LNCAP (cell line): Measurements from ENCODE around the gene QSOX2.

ENCODE experiments used
- TF ChIP-seq, protein P1 (sequence below): fragments of 450-650 bp; IDR thresholded peaks from 2 replicates; pipeline ENCODE4 v1.5.1; 2017; ENCODE audit warnings: mild to moderate bottlenecking

Gene QSOX2

DNA sequence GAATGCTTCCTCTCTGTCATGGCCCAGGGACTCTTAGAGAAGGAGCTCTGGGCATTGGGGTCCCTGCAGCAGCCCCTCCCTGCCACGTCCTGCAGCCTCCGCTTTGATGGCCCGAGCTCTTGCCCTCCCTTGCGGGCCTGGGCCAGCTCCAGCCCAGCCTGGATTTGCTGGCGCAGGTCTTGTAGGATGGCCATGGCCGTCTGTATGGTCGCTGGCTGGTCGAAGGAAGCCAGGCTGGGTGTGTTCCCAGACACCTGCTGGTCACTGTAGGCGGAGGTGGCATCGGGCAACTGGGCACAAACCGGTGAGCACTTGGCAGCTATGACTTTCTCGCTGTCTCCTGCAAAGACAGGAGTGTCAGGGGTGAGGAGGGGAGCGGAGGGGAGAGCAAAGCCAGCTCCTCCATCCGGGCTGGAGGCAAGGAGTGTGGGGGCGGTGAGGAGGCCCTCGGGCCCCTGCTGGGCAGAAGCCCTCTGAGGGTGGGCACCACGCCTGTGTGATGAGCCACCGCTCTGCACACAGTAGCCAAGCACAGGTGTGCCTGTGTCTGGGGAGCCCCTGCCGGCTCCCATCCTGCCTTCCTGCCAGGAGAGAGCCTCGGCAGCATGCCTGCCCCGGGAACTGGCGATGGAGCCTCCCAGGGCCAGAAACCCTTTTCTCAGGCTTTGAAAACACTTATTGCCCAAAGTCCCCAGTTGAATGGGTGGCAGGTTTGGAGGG lies 45.9 kb upstream of the QSOX2 start:
- TF ChIP-seq, protein P1, sequence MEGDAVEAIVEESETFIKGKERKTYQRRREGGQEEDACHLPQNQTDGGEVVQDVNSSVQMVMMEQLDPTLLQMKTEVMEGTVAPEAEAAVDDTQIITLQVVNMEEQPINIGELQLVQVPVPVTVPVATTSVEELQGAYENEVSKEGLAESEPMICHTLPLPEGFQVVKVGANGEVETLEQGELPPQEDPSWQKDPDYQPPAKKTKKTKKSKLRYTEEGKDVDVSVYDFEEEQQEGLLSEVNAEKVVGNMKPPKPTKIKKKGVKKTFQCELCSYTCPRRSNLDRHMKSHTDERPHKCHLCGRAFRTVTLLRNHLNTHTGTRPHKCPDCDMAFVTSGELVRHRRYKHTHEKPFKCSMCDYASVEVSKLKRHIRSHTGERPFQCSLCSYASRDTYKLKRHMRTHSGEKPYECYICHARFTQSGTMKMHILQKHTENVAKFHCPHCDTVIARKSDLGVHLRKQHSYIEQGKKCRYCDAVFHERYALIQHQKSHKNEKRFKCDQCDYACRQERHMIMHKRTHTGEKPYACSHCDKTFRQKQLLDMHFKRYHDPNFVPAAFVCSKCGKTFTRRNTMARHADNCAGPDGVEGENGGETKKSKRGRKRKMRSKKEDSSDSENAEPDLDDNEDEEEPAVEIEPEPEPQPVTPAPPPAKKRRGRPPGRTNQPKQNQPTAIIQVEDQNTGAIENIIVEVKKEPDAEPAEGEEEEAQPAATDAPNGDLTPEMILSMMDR: no peak

DNA sequence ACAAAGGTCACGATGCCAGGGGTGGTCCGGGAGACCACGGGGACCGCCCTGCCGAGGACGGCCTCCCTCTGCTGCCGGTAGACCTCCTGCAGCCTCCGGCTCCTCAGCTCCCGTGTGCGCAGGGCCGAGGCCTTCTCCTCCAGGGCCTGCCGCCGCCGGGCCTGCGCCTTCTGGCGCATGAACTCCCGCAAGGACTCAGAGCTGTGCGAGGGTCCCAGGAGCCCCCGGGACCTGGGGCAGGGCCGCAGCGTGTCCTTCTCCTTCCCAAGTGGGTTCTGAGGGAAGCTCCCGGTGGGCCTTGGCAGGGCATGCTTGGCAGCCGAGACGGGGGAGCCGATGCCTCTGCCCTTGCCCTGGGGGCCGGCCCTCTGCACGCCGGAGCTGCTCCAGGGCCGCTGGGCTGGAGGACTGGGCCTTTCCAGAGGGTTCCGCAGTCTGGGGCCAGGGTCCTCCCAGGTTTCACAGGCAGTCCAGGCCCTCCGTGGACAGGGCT lies 44.9 kb upstream of the QSOX2 start:
- TF ChIP-seq, protein P1: no peak

DNA sequence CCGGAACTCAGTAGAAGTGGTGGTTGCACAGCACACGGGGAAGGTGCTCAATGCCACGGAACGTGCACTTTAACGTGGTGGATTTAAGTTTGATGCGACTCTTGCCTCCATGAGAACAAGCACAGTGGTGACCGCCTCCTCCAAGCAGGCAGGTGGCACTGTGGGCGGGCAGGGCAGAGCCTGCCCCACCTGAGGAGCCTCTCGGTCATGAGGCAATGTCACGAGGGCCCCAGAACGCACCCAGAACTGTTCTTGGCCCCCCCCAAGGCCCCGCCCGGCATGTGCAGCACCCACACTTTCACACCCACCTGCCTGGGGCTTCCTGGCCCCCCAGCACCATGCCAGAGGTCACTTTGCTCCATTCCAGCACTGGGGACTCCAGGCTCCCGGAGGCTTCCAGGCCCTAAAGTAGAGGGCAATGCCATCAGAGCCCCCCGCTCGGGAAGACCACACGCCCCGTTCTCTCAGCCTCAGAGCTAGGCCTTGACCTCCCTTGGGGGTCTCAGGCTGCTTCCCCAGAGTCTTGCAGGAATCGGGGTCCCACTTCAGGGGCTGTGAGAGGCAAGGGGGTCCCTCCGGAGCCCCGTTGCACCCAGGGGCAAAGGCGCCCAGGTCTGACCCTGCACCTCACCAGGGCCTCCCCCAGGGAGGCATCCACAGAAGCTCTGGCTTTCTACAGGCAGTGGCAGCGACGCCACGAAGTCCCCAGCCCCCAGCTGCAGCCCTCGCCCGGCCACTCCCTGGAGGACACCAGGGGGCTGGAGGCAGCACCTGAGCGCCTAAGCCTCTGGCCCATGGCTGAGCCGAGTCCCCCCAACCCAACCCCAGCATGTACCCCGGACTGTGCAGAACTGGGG lies 44.3 kb upstream of the QSOX2 start:
- TF ChIP-seq, protein P1: no peak

DNA sequence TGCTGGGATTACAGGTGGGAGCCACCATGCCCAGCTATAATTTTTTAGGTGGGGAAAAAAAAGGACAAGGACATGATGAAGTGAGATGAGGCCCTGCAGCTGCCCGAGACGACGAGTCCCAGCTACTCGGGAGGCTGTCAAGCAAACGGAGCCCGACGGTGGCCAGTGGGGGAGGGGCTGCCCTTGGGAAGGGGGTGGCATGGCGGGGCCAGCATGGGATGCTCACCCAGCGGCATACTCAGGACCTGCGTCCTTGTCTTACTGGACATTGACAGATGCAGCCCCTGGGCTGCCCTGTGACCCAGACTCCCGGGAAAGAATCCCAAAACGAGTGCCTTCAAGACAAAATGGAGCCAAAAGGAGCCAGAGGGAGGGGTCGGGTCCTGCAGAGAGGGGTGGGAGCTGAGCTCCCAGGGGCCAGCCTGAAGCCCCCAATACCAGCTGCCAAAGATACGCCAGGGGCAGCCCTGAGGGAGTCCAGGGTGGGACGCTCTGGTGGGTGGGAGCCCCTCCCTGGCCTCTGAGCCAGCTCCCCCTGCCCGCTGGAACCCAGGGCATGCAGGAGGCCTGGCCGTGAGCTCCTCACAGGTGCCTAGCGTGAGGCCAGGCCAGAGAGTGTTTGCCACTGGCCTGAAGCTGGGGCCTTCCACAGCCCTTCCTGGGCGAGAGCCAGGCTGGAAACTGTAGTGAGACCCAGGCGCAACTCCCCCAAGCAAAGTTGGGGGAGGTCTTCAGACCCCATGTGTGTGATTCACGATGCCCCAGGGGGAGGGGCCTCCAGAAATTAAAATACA lies 42.5 kb upstream of the QSOX2 start:
- TF ChIP-seq, protein P1: no peak

DNA sequence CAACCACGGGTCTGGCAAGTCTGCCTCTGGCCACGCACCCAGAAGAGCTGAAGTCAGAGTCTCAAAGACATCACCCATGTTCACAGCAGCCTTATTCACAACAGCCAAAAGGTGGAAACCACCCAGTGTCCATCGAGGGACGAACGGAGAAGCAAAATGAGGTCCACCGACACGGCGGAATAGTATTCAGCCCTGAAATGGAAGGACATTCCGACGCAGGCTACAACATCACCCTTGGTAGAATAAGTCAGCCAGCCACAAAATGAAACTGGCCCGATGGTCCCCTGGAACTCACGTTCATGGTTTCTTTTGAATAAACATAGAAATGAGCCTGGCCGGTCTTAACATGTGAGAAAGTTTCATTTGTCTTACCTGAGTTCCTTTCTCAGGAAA lies 41.4 kb upstream of the QSOX2 start:
- TF ChIP-seq, protein P1: no peak

DNA sequence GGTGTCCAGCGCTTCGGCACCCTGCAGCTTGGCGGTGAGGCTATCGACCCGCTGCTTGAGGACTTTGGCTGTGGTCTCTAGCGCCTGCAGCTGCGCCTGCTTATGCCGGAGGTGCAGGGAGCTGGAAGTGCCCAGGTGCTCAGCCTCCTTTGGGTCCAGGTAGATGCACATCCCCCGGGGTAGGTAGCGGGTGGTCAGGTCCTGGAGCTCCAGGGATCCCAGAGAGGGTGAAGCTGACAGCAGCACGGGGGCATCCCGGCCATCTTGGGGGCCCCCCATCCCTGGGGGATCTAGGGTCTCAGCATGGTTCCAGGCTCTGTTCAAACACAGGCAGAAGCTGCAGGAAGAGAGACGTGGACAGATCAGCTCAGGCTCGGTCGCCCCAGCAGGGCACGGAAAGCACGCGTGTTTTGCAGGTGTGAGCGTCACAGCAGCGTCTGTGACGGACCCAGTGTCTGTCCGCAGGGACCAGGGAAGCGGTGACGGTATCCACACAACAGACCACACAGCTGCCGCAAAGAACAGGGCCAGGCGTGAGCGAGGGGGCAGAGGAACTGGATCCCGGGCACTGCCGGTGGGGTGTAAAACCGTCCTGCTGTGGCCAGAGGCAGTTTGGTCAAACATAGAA lies 40.9 kb upstream of the QSOX2 start:
- TF ChIP-seq, protein P1: no peak
